Sigmoid colon (tissue), 7 donors: Measurements from ENCODE around the gene MLEC. TPM values are rescaled to one million over a fixed set of nuclear protein-coding genes. Genes with fewer than 3 reads are reported as not detected.
A peak's percentile ranks its signal among the peaks of the same experiment; 100 is the strongest.

ENCODE experiments used
- DNase-seq: peaks from one replicate; pipeline ENCODE4 v3.0.0-alpha.2; 2019
- H3K27ac ChIP-seq, 4 donors: fragments of 200-600 bp; sonication (generic); one replicate each; pipeline ENCODE4 v1.5.1; 2016 to 2019; ENCODE audit warnings: mild to moderate bottlenecking in 1 of 4
- H3K27me3 ChIP-seq, 3 donors: fragments of 200-600 bp; sonication (generic); one replicate each; pipeline ENCODE4 v1.5.1; 2019; ENCODE audit warnings: mild to moderate bottlenecking in 1 of 3
- H3K36me3 ChIP-seq, 4 donors: fragments of 200-600 bp; sonication (generic); one replicate each; pipeline ENCODE4 v1.5.1; 2016 to 2019
- H3K4me1 ChIP-seq, 4 donors: fragments of 200-600 bp; sonication (generic); one replicate each; pipeline ENCODE4 v1.5.1; 2017 to 2019
- H3K4me3 ChIP-seq, 4 donors: fragments of 200-600 bp; sonication (generic); one replicate each; pipeline ENCODE4 v1.5.1; 2017 to 2019; ENCODE audit warnings: mild to moderate bottlenecking in 2 of 4, moderate library complexity in 1 of 4
- H3K9me3 ChIP-seq, 4 donors: fragments of 200-600 bp in 3 of 4; sonication (generic) in 3 of 4; one replicate each; pipeline versions ENCODE4 v1.5.1 to v1.6.1; 2013 to 2019
- EP300 ChIP-seq, 4 donors: sonication (generic); formaldehyde crosslinking; IDR thresholded peaks; one replicate each; pipeline ENCODE4 v1.6.1; 2017; ENCODE audit warnings: antibody characterized with exemption in 4 of 4
- POLR2A ChIP-seq, 2 donors: fragments of 450-650 bp; IDR thresholded peaks; one replicate each; pipeline ENCODE4 v1.6.1; 2016; ENCODE audit warnings: antibody characterized with exemption in 2 of 2, mild to moderate bottlenecking in 2 of 2, moderate library complexity in 2 of 2
- POLR2AphosphoS5 ChIP-seq, 4 donors: sonication (generic); formaldehyde crosslinking; IDR thresholded peaks; one replicate each; pipeline ENCODE4 v1.6.1; 2017; ENCODE audit warnings: antibody characterized with exemption in 4 of 4
- WGBS, 2 donors: extraction: QIAGEN DNeasy Blood & Tissue Kit; methylation state at CpG; one replicate each; pipeline ENCODE4 v1.1.7; 2013; 5-methylcytosine and 5-hydroxymethylcytosine counted together
- intact Hi-C: fragments of 100-400 bp; cut with DNase I; formaldehyde crosslinking; loops from one replicate; pipeline ENCODE4 v1.15.1; 2023
- polyA plus RNA-seq, 3 donors: library from polyadenylated mRNA; stranded (reverse); fragments of 200-250 nt; gene quantifications; one replicate each; pipeline ENCODE4 v1.2.3, GENCODE V29; 2013
- total RNA-seq, 4 donors: library from RNA; depleted of rRNA; stranded (reverse); fragments of >200 nt; gene quantifications; one replicate each; pipeline ENCODE4 v1.1.0, GENCODE V29; 2016
- TF ChIP-seq, protein P1 (sequence below), 4 experiments: fragments of 450-650 bp in 3 of 4; fragments of 200-600 bp in 1 of 4; IDR thresholded peaks; one replicate each; pipeline ENCODE4 v1.5.1; 2016 to 2019; ENCODE audit warnings: antibody characterized with exemption in 4 of 4, mild to moderate bottlenecking in 3 of 4, moderate library complexity in 2 of 4
- donor health status: healthy with polysubstance abuse.
- donor health status: Bipolar disorder and iron deficiency.
- donor health status: healthy.

Gene MLEC
- total and polyA plus RNA-seq, 7 donors: 22.2 to 164 (median 31.3) TPM

DNA sequence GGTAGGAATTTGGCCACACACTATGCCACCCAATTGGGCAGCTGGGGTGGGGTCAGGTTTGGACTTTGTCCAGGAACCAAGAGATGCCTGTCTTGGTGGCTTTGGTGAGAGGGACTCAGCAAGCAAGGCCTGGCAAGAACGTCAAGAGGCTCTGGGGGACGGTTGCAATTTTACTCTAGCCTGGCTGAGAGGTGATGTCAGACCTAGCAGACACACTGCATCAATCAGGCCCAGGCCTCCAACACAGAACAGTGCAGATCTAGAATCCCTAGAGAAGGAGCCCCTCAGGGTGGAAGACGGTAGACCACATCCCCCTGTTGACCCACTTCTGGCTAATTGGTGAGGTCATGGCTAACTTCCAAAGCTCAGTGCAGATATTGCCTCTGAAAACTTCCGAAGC, 21.7 kb downstream of the MLEC start:
- Histone ChIP-seq H3K27ac (no peak overlapping the region), H3K36me3 (peaks cover 0 to 12% (median 2%) of the 10 kb centered on the region in 4 donors), H3K9me3 (no peaks in the 10 kb centered on the region), H3K27me3 (no peaks in the 10 kb centered on the region), H3K4me3 (no peak overlapping the region), H3K4me1 (peaks cover 0 to 24% (median 20%) of the 10 kb centered on the region in 4 donors)
- WGBS, 2 donors: 44 to 79% methylated on average over 4 of the region's 4 CpGs
- no peak for DNase-seq
- TF ChIP-seq POLR2A (IDR thresholded peaks at IDR 0.05): no peak
- no peak for TF ChIP-seq EP300 (IDR thresholded peaks at IDR 0.05)
- TF ChIP-seq, protein P1, sequence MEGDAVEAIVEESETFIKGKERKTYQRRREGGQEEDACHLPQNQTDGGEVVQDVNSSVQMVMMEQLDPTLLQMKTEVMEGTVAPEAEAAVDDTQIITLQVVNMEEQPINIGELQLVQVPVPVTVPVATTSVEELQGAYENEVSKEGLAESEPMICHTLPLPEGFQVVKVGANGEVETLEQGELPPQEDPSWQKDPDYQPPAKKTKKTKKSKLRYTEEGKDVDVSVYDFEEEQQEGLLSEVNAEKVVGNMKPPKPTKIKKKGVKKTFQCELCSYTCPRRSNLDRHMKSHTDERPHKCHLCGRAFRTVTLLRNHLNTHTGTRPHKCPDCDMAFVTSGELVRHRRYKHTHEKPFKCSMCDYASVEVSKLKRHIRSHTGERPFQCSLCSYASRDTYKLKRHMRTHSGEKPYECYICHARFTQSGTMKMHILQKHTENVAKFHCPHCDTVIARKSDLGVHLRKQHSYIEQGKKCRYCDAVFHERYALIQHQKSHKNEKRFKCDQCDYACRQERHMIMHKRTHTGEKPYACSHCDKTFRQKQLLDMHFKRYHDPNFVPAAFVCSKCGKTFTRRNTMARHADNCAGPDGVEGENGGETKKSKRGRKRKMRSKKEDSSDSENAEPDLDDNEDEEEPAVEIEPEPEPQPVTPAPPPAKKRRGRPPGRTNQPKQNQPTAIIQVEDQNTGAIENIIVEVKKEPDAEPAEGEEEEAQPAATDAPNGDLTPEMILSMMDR (IDR thresholded peaks at IDR 0.05): no peak
- no peak for TF ChIP-seq POLR2AphosphoS5 (IDR thresholded peaks at IDR 0.05)
- intact Hi-C loops: no loop called here

DNA sequence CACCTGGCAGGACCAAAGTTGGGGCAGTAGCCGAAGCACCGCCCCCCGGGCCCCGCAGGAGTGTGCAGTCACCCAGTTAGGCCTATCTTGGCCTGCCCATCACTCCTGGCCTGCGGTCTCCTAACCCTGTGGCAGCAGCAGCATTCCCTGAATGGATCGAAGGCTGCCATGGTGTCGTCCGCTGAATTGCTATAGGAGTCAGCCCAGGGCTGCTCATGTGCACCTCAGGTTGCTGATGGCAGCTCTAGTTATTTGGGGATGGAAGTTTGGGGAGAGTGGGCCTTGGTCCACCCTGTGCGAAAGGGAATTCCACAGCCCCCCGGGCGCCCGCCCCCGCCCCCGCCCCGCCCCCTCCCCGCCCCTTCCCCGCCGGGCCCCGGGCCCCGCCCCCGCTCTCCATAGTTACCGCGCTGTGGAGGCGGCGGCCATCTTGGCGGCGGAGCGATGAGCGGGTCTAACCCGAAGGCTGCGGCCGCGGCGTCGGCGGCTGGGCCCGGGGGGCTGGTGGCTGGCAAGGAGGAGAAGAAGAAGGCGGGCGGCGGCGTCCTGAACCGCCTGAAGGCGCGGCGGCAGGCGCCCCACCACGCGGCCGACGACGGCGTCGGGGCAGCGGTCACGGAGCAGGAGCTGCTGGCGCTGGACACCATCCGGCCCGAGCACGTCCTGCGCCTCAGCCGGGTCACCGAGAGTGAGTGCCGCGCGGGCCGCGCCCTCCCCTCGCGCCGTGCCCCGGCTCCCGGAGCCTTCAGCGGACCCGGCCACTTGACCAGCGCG, 23.3 kb downstream of the MLEC start, which contains the start of gene UNC119B:
Gene UNC119B, plus strand, starts transcription at position 428 of the 774 bp plus-strand sequence. Its CDS starts 17 bp downstream, at position 445.
- H3K9me3 ChIP-seq: no peaks in the 10 kb centered on the region
- H3K4me3 ChIP-seq: peak within 1 kb of the TSS; percentile 68 to 97 (median 90)
- TF ChIP-seq POLR2AphosphoS5 (IDR thresholded peaks at IDR 0.05) (peak; percentile 35 to 82 (median 58)), POLR2A (IDR thresholded peaks at IDR 0.05) (no peak)
- peaks cover 0 to 26% (median 20%) of the 10 kb centered on the region in 4 donors for H3K4me1 ChIP-seq
- DNase-seq: peak; percentile 73
- intact Hi-C loops: loop anchor here (2.0 to 10.0 kb wide), 3 partner anchors 23 to 275 kb away; partner anchors contain the start of genes COX6A1, HNF1A and MLEC
- H3K36me3 ChIP-seq: peaks cover 5 to 21% (median 7%) of the 10 kb centered on the region in 4 donors
- H3K27me3 ChIP-seq: no peaks in the 10 kb centered on the region
- WGBS, 2 donors: 1% methylated on average over 76 of the region's 76 CpGs
- H3K27ac ChIP-seq: peak within 1 kb of the TSS; percentile 88 to 95 (median 92)

DNA sequence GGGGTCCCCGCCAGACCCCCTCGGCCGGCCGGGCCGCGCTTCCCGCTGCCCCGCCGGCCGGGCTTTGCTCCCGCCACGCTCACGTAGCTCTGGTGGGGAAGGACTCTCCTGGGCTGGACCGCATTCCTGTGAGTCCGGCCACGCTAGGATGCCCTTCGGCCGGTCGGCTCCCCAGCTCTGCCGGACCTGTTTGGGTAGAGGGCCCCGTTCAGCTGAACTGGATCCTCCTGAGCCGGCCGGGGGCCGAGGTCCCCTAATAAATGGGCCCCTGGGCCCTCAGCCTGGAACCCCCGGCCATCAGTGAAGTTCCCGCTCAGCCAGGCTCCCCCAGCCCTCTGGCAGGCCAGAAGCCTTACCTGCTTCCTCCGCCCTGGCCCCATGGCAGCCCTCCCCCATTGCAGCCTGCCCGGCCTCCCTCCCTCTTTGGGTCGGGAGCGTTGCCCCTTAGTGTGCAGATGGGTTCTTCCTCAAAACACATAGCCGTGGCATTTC, 23.9 kb downstream of the MLEC start:
- Histone ChIP-seq H3K27ac (peak overlapping the region; percentile 88 to 95 (median 92)), H3K27me3 (no peaks in the 10 kb centered on the region), H3K9me3 (no peaks in the 10 kb centered on the region), H3K4me3 (peak overlapping the region; percentile 68 to 97 (median 90)), H3K36me3 (peaks cover 5 to 26% (median 9%) of the 10 kb centered on the region in 4 donors), H3K4me1 (peaks cover 0 to 26% (median 20%) of the 10 kb centered on the region in 4 donors)
- no peak for TF ChIP-seq POLR2AphosphoS5 (IDR thresholded peaks at IDR 0.05)
- TF ChIP-seq, protein P1 (IDR thresholded peaks at IDR 0.05): no peak
- TF ChIP-seq EP300 (IDR thresholded peaks at IDR 0.05): no peak
- no peak for TF ChIP-seq POLR2A (IDR thresholded peaks at IDR 0.05)
- WGBS, 2 donors: 1% methylated on average over 31 of the region's 31 CpGs
- DNase-seq: peak; percentile 67
- intact Hi-C loops: loop anchor here (2.0 to 10.0 kb wide), 3 partner anchors 24 to 276 kb away; partner anchors contain the start of genes COX6A1, HNF1A and MLEC

DNA sequence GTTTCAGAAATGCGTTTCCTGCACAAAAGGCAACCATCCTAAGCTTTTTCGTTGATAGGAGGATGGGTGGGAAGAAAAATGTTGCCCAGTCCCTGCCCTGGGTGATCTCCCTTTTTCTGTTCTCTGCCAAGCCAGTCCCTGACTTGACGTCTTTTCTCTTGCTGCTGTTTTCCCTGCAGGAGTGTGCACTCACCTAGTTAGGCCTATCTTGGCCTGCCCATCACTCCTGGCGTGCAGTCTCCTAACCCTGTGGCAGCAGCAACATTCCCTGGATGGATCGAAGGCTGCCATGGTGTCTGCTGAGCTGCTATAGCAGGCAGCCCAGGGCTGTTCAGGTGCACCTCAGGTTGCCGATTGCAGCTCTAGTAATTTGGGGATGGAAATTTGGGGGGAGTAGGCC, 24.5 kb downstream of the MLEC start:
- peak overlapping the region; percentile 88 to 95 (median 92) for H3K27ac ChIP-seq
- TF ChIP-seq POLR2AphosphoS5 (IDR thresholded peaks at IDR 0.05) (no peak), POLR2A (IDR thresholded peaks at IDR 0.05) (no peak), EP300 (IDR thresholded peaks at IDR 0.05) (no peak)
- TF ChIP-seq, protein P1 (IDR thresholded peaks at IDR 0.05): no peak
- WGBS, 2 donors: 20 to 39% methylated on average over 6 of the region's 6 CpGs
- intact Hi-C loops: loop anchor here (2.0 to 10.0 kb wide), 3 partner anchors 25 to 277 kb away; partner anchors contain the start of genes COX6A1, HNF1A and MLEC
- H3K4me1 ChIP-seq: peaks cover 0 to 26% (median 20%) of the 10 kb centered on the region in 4 donors
- peak overlapping the region; percentile 68 to 97 (median 90) for H3K4me3 ChIP-seq
- H3K9me3 ChIP-seq: no peaks in the 10 kb centered on the region
- DNase-seq: no peak
- H3K27me3 ChIP-seq: no peaks in the 10 kb centered on the region
- H3K36me3 ChIP-seq: peaks cover 5 to 32% (median 13%) of the 10 kb centered on the region in 4 donors

DNA sequence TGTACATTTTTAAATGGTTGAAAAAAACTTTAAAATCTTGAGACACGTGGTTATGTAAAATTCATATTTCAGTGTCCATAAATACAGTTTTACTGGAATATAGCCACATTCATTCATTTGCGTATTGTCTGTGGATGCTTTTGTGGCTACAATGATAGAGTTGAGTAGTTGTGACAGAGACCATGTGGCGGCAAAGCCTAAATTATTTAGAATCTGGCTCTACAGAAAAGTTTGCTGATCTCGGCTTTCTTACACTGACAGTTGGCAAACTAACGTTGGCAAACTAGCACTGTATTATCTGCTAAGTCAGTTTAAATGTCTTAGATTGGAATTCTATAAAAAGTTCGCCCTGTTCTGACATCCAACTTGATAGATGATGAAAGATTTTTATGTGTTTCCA, 25.7 kb downstream of the MLEC start:
- Histone ChIP-seq H3K36me3 (peaks cover 5 to 44% (median 25%) of the 10 kb centered on the region in 4 donors), H3K27me3 (no peaks in the 10 kb centered on the region), H3K4me1 (peaks cover 0 to 26% (median 20%) of the 10 kb centered on the region in 4 donors), H3K9me3 (no peaks in the 10 kb centered on the region), H3K4me3 (no peak overlapping the region), H3K27ac (no peak overlapping the region)
- WGBS, 2 donors: 85 to 87% methylated on average over 6 of the region's 6 CpGs
- intact Hi-C loops: loop anchor here (2.0 to 10.0 kb wide), 3 partner anchors 130 to 278 kb away; partner anchors contain the start of genes COX6A1 and HNF1A
- no peak for TF ChIP-seq EP300 (IDR thresholded peaks at IDR 0.05)
- TF ChIP-seq POLR2AphosphoS5 (IDR thresholded peaks at IDR 0.05): no peak
- TF ChIP-seq, protein P1 (IDR thresholded peaks at IDR 0.05): no peak
- TF ChIP-seq POLR2A (IDR thresholded peaks at IDR 0.05): no peak
- DNase-seq: no peak
